ENCODE data around the gene PCGF2. TPM values are rescaled to one million over a fixed set of nuclear protein-coding genes. Genes with fewer than 3 reads are reported as not detected.
"Not testable (repeated sequence)": the region's sequence is repeated elsewhere in the genome, so short reads cannot be mapped to it uniquely, and the experiment has no call there.

Gene PCGF2
- total RNA-seq (2014; rRNA removed; shearing (Covaris generic); ENCODE audit: low replicate concordance), result 3.3 and 3.4 TPM in 2 replicates

DNA sequence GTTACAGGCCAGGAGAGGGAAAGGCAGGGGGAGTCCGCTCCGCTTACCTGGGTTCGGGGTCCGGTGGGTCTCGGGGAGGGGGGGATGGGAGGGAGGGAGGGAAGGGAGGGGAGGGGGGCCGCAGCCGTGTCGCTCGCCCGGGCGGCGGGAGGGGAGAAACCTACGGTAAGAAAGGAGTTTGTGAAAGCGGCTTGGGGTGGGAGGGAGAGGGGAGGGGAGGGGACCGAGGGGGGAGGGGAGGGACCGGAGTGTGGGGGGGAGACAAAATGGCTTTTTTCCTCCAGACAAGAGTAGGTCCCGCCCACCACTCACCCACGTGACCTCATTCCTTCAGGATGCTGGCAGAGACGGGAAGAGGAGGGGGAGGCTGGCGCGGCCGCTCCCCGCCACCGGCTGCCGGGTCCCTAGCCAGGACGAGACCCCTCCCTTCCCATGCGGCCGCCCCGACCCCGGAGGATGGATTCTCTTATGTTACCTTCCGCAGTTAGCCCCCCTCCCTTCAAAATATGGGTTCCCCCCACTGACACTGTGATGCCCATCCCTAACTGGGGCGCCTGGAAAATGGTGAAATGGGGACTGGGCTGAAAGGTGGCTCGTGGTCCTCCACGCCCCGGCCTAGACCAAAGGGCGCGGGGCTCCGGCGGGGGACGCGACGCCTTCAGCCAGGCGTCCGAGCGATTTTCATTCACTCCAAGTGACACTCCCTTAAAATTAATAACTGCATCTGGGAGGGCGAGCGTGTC lies at the start of gene PCGF2:
Gene PCGF2 (minus strand): TSS at position 188 of the 743 bp plus-strand sequence. CDS start 7,934 bp downstream, outside the sequence.
- Histone ChIP-seq H3K9me3 (no peaks in the 10 kb centered on the region), H3K36me3 (peaks cover 19% of the 10 kb centered on the region), H3K27me3 (no peaks in the 10 kb centered on the region), H3K4me3 (peak within 1 kb of the TSS; percentile 91)
- peak; percentile 91 for DNase-seq

DNA sequence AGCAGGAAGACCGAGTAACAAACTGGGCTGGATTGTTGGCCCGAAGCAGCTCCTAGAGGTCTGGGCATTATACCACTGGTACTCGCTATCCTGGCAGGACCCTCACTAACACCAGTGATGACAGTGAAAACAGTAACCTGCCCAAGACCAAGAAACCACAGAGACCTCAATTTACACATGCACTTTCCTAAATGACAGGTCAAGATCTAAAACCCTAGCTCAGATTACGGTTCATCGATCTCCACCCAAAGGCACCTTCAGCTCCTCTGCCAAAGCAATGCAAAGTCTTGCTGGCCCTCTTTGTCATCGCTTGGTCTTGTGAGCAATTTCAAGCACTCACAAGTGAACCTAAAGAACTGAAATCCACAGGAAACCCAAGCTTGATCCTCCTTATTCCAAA lies 49.7 kb upstream of the PCGF2 start:
- peaks cover 45% of the 10 kb centered on the region for H3K36me3 ChIP-seq
- no peaks in the 10 kb centered on the region for H3K27me3 ChIP-seq
- H3K4me3 ChIP-seq, result peak overlapping the region; percentile 85
- no peak for DNase-seq
- no peaks in the 10 kb centered on the region for H3K9me3 ChIP-seq

DNA sequence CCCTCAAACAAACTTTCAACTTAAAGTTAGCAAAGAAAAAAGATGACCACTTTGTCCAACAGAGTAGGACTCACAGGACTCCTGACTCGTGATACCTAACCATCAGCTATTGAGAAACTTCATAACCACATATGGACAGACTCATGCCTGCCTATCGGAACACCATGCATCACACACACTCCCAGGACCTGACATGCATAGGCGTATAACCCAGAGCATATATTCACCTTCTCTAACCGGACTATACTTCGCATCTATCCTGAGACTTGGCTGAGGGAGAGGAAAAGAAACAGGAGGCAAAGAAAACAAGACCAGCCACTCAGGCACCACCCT lies 49.0 kb upstream of the PCGF2 start:
- Histone ChIP-seq H3K36me3 (peaks cover 41% of the 10 kb centered on the region), H3K4me3 (no peak overlapping the region), H3K9me3 (no peaks in the 10 kb centered on the region), H3K27me3 (no peaks in the 10 kb centered on the region)
- no peak for DNase-seq

DNA sequence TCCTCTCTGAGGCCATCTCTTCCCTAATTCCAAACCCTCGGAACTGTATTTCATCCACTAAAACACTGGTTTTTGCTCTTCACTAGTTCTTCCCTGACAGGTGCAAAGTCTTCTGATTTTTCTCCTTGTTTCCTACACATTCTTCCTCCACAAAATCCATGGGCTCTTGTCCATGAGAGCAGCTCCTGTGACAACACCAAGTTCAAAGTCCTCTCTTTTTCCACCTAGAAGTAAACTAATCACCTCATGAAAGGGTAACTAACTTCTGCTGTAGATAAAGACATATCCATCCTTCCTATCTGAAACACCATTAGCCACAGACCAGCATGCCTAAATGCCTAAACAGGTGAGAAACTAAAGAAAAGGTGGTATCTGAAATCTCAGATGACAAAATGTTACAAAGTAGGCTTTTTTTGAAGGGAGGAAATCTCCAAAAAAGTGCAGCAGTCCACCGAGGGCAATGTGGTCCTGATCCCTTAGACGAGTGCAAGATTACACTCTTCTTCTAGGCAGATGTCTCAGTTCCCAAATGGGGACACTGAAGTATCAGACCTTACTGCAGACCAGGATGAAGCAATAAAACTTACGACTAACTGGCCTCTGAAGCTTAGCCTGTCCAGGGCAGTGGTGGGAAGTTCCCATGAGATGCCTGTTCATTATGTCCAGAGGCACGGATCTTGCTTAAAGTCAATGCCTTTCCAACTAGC lies 48.5 kb upstream of the PCGF2 start:
- Histone ChIP-seq H3K27me3 (no peaks in the 10 kb centered on the region), H3K9me3 (no peaks in the 10 kb centered on the region), H3K36me3 (peaks cover 36% of the 10 kb centered on the region)

DNA sequence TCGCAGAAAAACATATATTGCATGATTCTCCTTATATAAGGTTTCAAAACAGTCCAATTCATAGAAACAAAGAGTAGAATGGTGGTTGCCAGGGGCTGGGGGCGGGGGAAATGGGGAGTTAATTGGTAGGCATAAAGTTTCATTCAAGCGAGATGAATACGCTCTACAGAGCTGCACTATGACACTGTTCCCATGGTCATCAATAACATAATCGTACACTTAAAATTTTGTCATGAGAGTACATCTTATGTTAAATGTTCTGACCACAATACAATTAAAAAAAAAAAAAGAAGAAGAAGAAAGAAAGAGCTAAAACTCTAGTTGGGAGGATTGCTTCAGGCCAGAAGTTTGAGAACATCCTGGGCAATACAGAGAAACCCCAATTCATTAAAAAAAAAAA lies 46.1 kb upstream of the PCGF2 start:
- Histone ChIP-seq H3K4me3 (no peak overlapping the region), H3K36me3 (peaks cover 29% of the 10 kb centered on the region), H3K27me3 (no peaks in the 10 kb centered on the region), H3K9me3 (no peaks in the 10 kb centered on the region)
- DNase-seq, result no peak

More for the DNA sequence above, 48.5 kb upstream of the PCGF2 start:
- no peak for DNase-seq
- H3K4me3 ChIP-seq, result no peak overlapping the region

DNA sequence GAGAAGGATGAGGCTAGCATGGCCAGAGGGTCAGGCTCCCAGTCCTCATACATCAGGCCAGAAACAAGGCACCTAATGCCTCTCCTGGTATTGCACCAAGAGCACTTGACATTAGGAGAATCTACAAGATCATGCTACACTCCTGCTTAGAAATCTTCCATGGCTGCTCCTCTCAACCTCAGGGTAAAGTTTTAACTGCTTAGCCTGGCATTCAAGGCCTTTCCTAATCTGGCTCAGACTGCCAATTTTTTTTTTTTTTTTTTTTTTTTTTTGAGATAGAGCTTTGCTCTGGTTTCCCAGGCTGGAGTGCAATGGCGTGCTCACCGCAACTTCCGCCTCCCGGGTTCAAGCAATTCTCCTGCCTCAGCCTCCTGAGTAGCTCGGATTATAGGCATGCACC lies 43.0 kb upstream of the PCGF2 start:
- DNase-seq, result no peak
- no peak overlapping the region for H3K4me3 ChIP-seq
- no peaks in the 10 kb centered on the region for H3K27me3 ChIP-seq
- peaks cover 38% of the 10 kb centered on the region for H3K36me3 ChIP-seq
- H3K9me3 ChIP-seq, result no peaks in the 10 kb centered on the region

DNA sequence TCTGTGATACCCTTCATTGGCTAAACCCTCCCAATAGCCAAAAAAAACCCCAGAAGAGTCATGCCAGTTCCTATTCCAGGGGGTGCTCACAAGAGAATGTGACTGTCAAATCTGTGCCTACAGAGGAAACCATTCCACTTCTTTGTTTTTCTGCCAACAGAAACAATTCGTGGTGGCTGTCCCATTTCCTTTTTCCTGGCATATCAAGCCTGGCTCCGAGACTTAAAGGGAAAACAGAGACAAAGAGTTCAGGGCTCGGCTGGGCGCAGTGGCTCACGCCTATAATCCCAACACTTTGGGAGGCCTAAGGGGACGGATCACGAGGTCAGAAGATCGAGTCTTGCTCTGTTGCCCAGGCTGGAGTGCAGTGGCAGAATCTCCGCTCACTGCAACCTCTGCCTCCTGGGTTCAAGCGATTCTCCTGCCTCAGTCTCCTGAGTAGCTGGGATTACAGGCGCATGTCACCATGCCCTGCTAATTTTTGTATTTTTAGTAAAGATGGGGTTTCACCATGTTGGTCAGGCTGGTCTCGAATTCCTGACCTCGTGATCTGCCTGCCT lies 42.1 kb upstream of the PCGF2 start:
- not testable (repeated sequence) for H3K9me3 ChIP-seq, H3K4me3 ChIP-seq, DNase-seq, H3K27me3 ChIP-seq
- H3K36me3 ChIP-seq, result peaks cover 40% of the 10 kb centered on the region

DNA sequence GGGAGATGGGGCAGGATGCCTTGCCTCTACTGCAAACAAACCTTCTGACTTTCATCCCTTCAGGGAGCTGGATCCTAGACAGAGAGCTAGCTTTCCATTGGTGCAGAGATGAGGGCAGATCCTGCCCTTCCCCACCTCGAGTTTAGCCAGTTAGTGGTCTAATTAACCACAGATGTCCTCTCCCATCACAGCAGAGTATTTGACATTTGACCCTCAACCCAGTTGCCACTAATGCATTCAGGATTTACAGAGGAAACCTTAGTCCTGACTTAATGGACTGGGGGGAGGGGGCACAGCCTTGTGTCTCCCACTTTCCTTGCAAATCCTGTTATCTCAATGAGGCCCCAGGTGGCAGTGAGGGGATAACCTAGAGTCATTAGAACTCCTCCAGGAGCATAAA lies 41.0 kb upstream of the PCGF2 start:
- no peaks in the 10 kb centered on the region for H3K9me3 ChIP-seq
- peaks cover 45% of the 10 kb centered on the region for H3K36me3 ChIP-seq
- no peak overlapping the region for H3K4me3 ChIP-seq
- DNase-seq, result no peak
- no peaks in the 10 kb centered on the region for H3K27me3 ChIP-seq

DNA sequence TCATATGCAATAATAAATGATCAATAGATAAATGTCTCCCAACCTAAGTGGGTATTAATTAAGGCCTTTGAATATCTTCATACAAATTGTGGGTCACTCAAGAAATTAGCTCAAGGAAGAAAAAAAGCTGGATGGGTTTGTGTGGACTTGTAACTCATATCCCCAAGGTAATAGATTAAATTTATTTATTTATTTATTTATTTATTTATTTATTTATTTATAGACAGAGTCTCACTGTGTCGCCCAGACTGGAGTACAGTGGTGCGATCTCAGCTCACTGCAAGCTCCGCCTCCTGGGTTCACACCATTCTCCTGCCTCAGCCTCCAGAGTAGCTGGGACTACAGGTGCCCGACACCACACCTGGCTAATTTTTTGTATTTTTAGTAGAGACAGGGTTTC lies 39.9 kb upstream of the PCGF2 start:
- H3K36me3 ChIP-seq, result peaks cover 50% of the 10 kb centered on the region
- H3K9me3 ChIP-seq, H3K4me3 ChIP-seq, DNase-seq, H3K27me3 ChIP-seq: not testable (repeated sequence)

DNA sequence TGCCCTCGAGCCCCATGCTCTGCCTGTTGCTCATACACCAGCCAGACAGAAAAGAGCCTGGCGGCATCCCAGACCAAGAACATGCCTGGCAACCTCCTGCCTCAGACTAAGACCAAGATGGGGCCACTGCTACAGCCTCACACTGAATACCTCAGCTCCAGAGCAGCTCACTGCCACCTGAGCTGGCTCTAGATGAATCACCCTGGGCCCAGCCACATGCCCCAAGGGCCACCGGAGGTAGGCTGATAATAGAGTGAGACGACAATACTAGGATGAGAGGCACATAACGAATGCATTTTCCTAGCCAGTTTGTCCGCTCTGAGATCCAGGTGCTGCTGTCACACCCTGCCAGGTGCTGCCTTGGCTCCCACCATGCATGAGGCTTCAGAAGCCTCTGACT lies 38.2 kb upstream of the PCGF2 start:
- Histone ChIP-seq H3K27me3 (no peaks in the 10 kb centered on the region), H3K36me3 (peaks cover 58% of the 10 kb centered on the region)
- DNase-seq, result no peak

DNA sequence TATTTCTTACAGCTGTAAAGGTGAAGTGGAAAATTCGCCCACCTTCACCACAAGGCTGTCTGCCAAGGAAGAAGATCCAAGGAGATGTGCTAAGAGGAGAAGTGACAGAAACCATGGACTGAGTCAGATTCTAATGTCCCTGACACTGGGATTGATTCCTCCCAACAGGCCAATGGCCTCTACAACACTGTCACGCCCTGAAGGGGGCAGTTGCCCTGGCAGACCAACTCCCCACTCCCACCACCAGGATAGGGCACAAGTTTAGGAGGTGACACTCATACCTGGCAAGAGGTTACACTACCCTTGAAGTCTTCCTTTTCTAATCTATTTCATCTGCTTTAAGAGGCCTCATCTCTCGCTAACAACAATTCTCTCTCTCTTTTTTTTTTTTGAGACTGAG lies 35.1 kb upstream of the PCGF2 start:
- Histone ChIP-seq H3K27me3 (no peaks in the 10 kb centered on the region), H3K4me3 (no peak overlapping the region), H3K36me3 (peaks cover 90% of the 10 kb centered on the region), H3K9me3 (no peaks in the 10 kb centered on the region)
- DNase-seq, result no peak

More for the DNA sequence above, 38.2 kb upstream of the PCGF2 start:
- H3K4me3 ChIP-seq, result no peak overlapping the region
- no peaks in the 10 kb centered on the region for H3K9me3 ChIP-seq

DNA sequence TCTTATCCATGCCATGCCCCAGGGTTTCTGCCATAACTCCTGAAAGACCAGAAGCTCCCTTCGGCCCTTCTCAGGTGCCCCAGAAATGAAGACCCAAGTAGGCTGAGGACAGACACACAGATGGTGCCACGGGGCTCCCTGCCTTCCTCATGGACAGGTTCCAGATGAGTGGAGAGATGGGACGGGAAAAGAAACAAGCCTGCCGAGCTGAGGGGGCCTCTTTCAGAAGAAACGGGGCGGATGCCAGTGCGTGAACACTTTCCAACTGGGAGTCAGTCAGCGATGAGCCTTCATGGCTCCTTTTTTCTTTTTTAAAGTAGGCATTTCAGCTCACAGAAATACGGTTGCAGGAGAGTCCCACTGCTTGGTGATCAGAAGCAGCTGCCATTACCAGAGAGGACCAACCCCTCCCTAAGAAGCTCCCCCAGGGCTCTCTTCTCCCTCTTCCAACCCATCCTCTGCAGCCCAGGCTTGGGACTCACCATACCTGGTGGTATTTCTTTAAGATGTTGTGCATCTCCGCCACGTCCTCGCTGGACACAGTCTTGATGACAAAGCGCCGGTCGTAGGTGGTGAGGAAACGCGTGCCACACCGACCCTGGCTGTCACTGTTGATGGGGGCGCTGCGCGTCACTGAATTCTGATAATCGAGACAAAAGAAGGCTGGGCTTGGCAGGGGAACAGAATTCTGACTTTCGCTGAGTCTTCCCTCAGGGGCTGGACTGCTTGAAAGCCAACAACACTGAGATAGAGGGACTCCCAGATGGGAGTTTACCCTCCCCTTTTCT lies 32.0 kb upstream of the PCGF2 start:
- Histone ChIP-seq H3K9me3 (no peaks in the 10 kb centered on the region), H3K4me3 (no peak overlapping the region), H3K36me3 (peaks cover 92% of the 10 kb centered on the region), H3K27me3 (no peaks in the 10 kb centered on the region)
- no peak for DNase-seq

DNA sequence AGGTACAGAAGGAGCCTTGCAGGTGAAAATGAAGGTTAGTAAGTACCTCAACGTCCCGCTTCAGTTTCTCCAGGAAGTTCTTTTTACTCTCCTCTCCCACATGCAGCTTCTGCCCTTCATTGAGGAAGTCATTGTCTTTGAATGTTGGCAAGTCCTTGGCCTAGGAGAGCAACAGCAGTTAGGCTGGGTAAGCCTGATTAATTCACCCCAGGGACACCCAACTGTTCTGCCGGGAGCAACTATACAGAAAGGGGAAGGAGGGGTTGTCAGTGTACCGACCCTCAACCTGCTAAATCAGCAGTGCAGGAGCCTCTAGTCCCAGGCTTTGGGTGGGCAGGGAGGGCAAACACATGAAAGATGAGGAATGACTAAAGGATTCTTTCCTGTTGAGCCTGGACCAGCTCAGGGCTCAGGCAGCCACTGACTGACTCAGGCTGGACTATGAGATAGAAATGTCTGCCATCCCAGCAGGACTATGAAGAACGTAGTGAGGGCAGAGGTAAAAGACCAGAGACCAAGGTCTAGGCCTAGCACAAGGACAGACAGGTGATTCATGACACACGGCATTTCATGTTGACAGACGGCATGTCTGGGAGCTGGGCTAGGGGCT lies 29.6 kb upstream of the PCGF2 start:
- no peak overlapping the region for H3K4me3 ChIP-seq
- no peak for DNase-seq
- H3K9me3 ChIP-seq, result no peaks in the 10 kb centered on the region
- peaks cover 97% of the 10 kb centered on the region for H3K36me3 ChIP-seq
- H3K27me3 ChIP-seq, result no peaks in the 10 kb centered on the region

DNA sequence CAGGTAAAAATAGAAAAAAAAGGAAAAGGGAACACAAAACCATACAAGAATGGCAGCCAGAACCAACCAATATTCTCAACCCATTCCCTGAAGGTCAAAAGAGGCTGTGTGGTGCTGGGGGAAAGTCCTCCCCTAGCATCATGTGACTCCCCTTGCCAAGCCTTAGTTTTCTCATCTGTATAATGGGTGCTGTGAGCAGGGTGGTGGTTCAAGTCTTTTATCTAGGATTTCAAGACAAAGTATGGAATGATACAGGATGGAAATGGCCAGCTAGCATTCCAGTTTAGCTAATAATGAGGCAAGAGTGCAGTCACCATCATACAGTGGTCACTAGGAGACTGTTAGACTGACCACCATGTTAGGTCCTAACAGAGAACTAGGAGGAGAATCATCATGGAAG lies 25.1 kb upstream of the PCGF2 start:
- DNase-seq, result no peak
- H3K36me3 ChIP-seq, result peaks cover 91% of the 10 kb centered on the region
- no peak overlapping the region for H3K4me3 ChIP-seq
- no peaks in the 10 kb centered on the region for H3K9me3 ChIP-seq
- no peaks in the 10 kb centered on the region for H3K27me3 ChIP-seq

DNA sequence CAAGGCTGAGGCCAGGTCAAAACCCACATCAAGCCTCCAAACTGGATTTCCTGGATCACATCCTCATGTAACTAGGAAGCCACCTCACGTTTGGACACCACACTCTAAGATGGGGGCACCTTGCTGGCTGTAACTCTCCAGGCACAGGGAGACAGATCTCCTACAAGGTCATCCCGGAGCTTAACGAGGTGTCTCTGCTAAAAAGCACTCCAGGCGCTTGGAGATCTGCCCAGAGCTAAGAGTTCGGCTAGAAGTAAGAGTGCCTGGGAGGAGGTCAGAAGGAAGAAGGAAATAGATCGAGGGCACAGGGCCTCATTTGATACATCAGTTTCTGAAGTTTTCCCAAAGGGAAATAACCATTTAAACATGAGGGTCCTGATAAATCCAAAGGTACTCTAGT lies 20.3 kb upstream of the PCGF2 start:
- Histone ChIP-seq H3K27me3 (no peaks in the 10 kb centered on the region), H3K36me3 (peaks cover 90% of the 10 kb centered on the region), H3K9me3 (no peaks in the 10 kb centered on the region), H3K4me3 (no peak overlapping the region)
- DNase-seq, result no peak

DNA sequence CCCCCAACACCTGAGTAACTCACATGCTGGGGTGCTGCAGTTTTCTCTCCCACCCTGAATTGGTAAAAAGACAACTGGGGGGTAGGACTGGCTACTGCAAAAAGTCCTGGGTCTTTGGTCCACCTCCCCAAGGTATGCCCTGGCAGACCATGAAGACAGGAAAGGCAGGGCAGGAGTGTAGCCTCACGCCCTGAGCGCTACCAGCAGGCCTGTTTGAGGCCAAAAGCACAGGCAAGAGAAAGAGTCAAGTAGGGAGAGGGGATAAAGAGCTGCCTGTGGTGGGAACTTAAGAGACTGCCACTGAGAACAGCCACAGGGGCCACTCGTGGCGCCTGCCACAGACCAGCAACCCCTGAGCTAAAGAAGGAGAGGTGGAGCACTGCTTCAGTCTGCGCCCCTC lies 18.2 kb upstream of the PCGF2 start:
- no peaks in the 10 kb centered on the region for H3K27me3 ChIP-seq
- H3K9me3 ChIP-seq, result no peaks in the 10 kb centered on the region
- no peak overlapping the region for H3K4me3 ChIP-seq
- H3K36me3 ChIP-seq, result peaks cover 87% of the 10 kb centered on the region
- DNase-seq, result no peak

DNA sequence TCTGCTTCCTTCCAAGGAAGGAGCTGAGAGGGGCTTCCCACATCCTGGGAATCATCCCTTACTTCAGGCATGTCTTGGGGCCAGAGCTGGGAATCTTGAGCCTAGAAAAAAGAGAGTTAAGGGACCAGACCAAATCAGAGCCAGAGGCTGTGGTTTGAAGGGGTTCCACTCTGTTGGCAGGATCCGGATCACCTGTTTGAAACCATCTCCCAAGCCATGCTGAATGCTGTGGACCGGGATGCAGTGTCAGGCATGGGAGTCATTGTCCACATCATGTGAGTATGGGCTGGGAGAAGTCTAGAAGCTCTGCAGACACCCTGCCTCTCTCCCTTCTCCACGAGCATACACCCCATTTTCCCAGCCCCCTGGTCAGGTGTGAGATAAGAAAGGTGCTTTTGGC lies 14.1 kb upstream of the PCGF2 start:
- no peak overlapping the region for H3K4me3 ChIP-seq
- DNase-seq, result no peak
- H3K27me3 ChIP-seq, result no peaks in the 10 kb centered on the region
- H3K9me3 ChIP-seq, result no peaks in the 10 kb centered on the region
- peaks cover 91% of the 10 kb centered on the region for H3K36me3 ChIP-seq
